ENCODE results near the gene MRM3. TPM values are rescaled to one million over a fixed set of nuclear protein-coding genes. Genes with fewer than 3 reads are reported as not detected.
"Not testable (repeated sequence)": the region's sequence is repeated elsewhere in the genome, so short reads cannot be mapped to it uniquely, and the experiment has no call there.

Gene MRM3
- total and polyA plus RNA-seq, 2 donors (not counting 1 experiment from before 2014, with no cell fraction given), result 11.6 to 20.9 TPM

DNA sequence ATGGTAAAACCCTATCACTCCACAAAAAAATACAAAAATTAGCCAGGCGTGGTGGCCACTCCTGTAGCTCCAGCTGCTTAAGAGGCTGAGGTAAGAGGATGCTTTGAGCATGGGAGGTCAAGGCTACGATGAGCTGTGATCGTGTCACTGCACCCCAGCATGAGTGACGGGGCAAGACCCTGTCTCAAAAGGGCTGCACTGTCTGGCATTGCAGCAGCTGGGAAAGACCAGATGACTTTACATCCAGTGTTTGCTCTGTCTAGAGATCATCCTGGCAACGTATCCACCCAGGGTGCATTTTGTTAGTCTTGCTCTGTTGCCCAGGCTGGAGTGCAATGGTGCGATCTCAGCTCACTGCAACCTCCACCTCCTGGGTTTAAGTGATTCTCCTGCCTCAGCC lies 52.0 kb downstream of the MRM3 start:
- Histone ChIP-seq H3K4me2 (replicated peaks; ENCODE audit: low read depth, low read length, poor library complexity, severe bottlenecking) (no peak overlapping the region), H3K27ac (ENCODE audit: low read length in 2 of 2) (no peak overlapping the region), H3K27me3 (replicated peaks in 1 of 4; ENCODE audit: control extremely low read depth in 1 of 4, control insufficient read depth in 3 of 4, insufficient read depth in 4 of 4, low read length in 3 of 4) (no peaks in the 10 kb centered on the region), H2AFZ (ENCODE audit: insufficient read depth, low read depth, low read length, poor library complexity, severe bottlenecking) (no peak overlapping the region), H3K9me3 (ENCODE audit: control extremely low read depth in 1 of 3, control insufficient read depth in 2 of 3, insufficient read depth in 1 of 3, low read length in 2 of 3) (peaks cover 0 to 15% (median 0%) of the 10 kb centered on the region in 3 donors), H3K9ac (ENCODE audit: low read length) (no peak overlapping the region), H3K79me2 (ENCODE audit: control insufficient read depth, insufficient read depth, low read length) (no peaks in the 10 kb centered on the region), H3K36me3 (replicated peaks in 1 of 2; ENCODE audit: control extremely low read depth in 1 of 2, control insufficient read depth in 1 of 2, extremely low read depth in 1 of 2, insufficient read depth in 2 of 2, low read length in 1 of 2) (no peaks in the 10 kb centered on the region), H3K4me3 (ENCODE audit: control extremely low read depth in 1 of 5, extremely low read depth in 1 of 5, insufficient read depth in 1 of 5, low read depth in 2 of 5, low read length in 4 of 5) (no peak overlapping the region), H3K4me1 (ENCODE audit: control insufficient read depth in 2 of 2, insufficient read depth in 2 of 2, low read length in 2 of 2) (no peaks in the 10 kb centered on the region), H4K20me1 (ENCODE audit: control insufficient read depth, insufficient read depth, low read length, poor library complexity, severe bottlenecking) (no peaks in the 10 kb centered on the region)
- ChIA-PET POLR2A (no interaction called here), CTCF (no interaction called here)
- TF ChIP-seq EZH2 (IDR thresholded peaks at IDR 0.05; ENCODE audit: borderline replicate concordance, insufficient read depth, low read depth, low read length, poor library complexity, severe bottlenecking), result no peak
- TF ChIP-seq, protein P1, sequence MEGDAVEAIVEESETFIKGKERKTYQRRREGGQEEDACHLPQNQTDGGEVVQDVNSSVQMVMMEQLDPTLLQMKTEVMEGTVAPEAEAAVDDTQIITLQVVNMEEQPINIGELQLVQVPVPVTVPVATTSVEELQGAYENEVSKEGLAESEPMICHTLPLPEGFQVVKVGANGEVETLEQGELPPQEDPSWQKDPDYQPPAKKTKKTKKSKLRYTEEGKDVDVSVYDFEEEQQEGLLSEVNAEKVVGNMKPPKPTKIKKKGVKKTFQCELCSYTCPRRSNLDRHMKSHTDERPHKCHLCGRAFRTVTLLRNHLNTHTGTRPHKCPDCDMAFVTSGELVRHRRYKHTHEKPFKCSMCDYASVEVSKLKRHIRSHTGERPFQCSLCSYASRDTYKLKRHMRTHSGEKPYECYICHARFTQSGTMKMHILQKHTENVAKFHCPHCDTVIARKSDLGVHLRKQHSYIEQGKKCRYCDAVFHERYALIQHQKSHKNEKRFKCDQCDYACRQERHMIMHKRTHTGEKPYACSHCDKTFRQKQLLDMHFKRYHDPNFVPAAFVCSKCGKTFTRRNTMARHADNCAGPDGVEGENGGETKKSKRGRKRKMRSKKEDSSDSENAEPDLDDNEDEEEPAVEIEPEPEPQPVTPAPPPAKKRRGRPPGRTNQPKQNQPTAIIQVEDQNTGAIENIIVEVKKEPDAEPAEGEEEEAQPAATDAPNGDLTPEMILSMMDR (IDR thresholded peaks at IDR 0.05), result no peak
- intact Hi-C loops (cut with micrococcal nuclease), result no loop called here
- no peak for ATAC-seq (ENCODE audit: low read depth)
- Mint-ChIP-seq H3K27ac (no peak overlapping the region), H3K4me3 (no peak overlapping the region), H3K27me3 (peaks cover 6% of the 10 kb centered on the region), H3K4me1 (no peaks in the 10 kb centered on the region), H3K9me3 (ENCODE audit: insufficient read depth) (no peaks in the 10 kb centered on the region)
- WGBS (ENCODE audit: insufficient coverage), result 97% methylated on average over 4 of the region's 6 CpGs
- no peak for DNase-seq

DNA sequence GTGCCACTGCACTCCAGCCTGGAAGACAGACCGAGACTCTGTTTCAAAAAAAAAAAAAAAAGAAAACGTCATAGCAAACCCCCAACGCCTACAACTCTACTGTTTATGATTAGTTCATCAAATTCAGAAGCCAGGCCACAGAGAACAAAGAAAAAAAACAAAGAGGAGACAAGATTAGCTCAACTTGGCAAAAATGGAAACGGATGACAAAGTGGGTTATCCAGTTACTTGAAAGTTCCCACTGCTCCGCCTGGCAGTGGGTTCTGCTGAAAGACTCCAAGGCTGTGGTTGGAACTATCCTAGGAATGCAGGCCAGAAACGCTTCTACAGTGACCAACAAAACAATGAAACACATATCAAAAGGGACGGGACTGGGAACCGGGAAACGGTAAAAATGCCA lies 53.1 kb downstream of the MRM3 start:
- Mint-ChIP-seq H3K27ac (no peak overlapping the region), H3K27me3 (peaks cover 3% of the 10 kb centered on the region), H3K4me1 (no peaks in the 10 kb centered on the region), H3K4me3 (no peak overlapping the region), H3K9me3 (ENCODE audit: insufficient read depth) (no peaks in the 10 kb centered on the region)
- POLR2A ChIA-PET, result no interaction called here
- CTCF ChIA-PET, result no interaction called here
- Histone ChIP-seq H4K20me1 (ENCODE audit: control insufficient read depth, insufficient read depth, low read length, poor library complexity, severe bottlenecking) (no peaks in the 10 kb centered on the region), H3K27me3 (replicated peaks in 1 of 4; ENCODE audit: control extremely low read depth in 1 of 4, control insufficient read depth in 3 of 4, insufficient read depth in 4 of 4, low read length in 3 of 4) (no peaks in the 10 kb centered on the region), H3K27ac (ENCODE audit: low read length in 2 of 2) (no peak overlapping the region), H2AFZ (ENCODE audit: insufficient read depth, low read depth, low read length, poor library complexity, severe bottlenecking) (no peak overlapping the region), H3K9me3 (ENCODE audit: control extremely low read depth in 1 of 3, control insufficient read depth in 2 of 3, insufficient read depth in 1 of 3, low read length in 2 of 3) (peaks cover 0 to 13% (median 0%) of the 10 kb centered on the region in 3 donors), H3K79me2 (ENCODE audit: control insufficient read depth, insufficient read depth, low read length) (no peaks in the 10 kb centered on the region), H3K9ac (ENCODE audit: low read length) (no peak overlapping the region), H3K4me1 (ENCODE audit: control insufficient read depth in 2 of 2, insufficient read depth in 2 of 2, low read length in 2 of 2) (no peaks in the 10 kb centered on the region), H3K4me3 (ENCODE audit: control extremely low read depth in 1 of 5, extremely low read depth in 1 of 5, insufficient read depth in 1 of 5, low read depth in 2 of 5, low read length in 4 of 5) (no peak overlapping the region), H3K36me3 (replicated peaks in 1 of 2; ENCODE audit: control extremely low read depth in 1 of 2, control insufficient read depth in 1 of 2, extremely low read depth in 1 of 2, insufficient read depth in 2 of 2, low read length in 1 of 2) (no peaks in the 10 kb centered on the region), H3K4me2 (replicated peaks; ENCODE audit: low read depth, low read length, poor library complexity, severe bottlenecking) (no peak overlapping the region)
- WGBS (ENCODE audit: insufficient coverage), result 94% methylated on average over 3 of the region's 9 CpGs
- DNase-seq (no peak), ATAC-seq (ENCODE audit: low read depth) (no peak)
- intact Hi-C loops (cut with micrococcal nuclease), result no loop called here
- no peak for TF ChIP-seq EZH2 (IDR thresholded peaks at IDR 0.05; ENCODE audit: borderline replicate concordance, insufficient read depth, low read depth, low read length, poor library complexity, severe bottlenecking)
- TF ChIP-seq, protein P1 (IDR thresholded peaks at IDR 0.05), result no peak

DNA sequence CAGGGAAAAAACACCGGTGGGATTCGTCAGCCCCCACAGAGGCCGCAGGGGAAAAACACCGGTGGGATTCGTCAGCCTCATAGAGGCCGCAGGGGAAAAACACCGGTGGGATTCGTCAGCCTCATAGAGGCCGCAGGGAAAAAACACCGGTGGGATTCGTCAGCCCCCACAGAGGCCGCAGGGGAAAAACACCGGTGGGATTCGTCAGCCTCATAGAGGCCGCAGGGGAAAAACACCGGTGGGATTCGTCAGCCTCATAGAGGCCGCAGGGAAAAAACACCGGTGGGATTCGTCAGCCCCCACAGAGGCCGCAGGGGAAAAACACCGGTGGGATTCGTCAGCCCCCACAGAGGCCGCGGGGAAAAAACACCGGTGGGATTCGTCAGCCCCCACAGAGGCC lies 53.6 kb downstream of the MRM3 start:
- CTCF ChIA-PET, result not testable (repeated sequence)

More for the DNA sequence above, 53.6 kb downstream of the MRM3 start:
- ATAC-seq (ENCODE audit: low read depth); H3K4me2 ChIP-seq (replicated peaks; ENCODE audit: low read depth, low read length, poor library complexity, severe bottlenecking); H4K20me1 ChIP-seq (ENCODE audit: control insufficient read depth, insufficient read depth, low read length, poor library complexity, severe bottlenecking); H3K4me3 Mint-ChIP-seq; H3K36me3 ChIP-seq (replicated peaks in 1 of 2; ENCODE audit: control extremely low read depth in 1 of 2, control insufficient read depth in 1 of 2, extremely low read depth in 1 of 2, insufficient read depth in 2 of 2, low read length in 1 of 2); H3K27ac ChIP-seq (ENCODE audit: low read length in 2 of 2); H3K9me3 Mint-ChIP-seq (ENCODE audit: insufficient read depth); H2AFZ ChIP-seq (ENCODE audit: insufficient read depth, low read depth, low read length, poor library complexity, severe bottlenecking); intact Hi-C loops (cut with micrococcal nuclease); POLR2A ChIA-PET; H3K27me3 Mint-ChIP-seq; DNase-seq; H3K9me3 ChIP-seq (ENCODE audit: control extremely low read depth in 1 of 3, control insufficient read depth in 2 of 3, insufficient read depth in 1 of 3, low read length in 2 of 3); H3K4me3 ChIP-seq (ENCODE audit: control extremely low read depth in 1 of 5, extremely low read depth in 1 of 5, insufficient read depth in 1 of 5, low read depth in 2 of 5, low read length in 4 of 5); H3K4me1 Mint-ChIP-seq; H3K9ac ChIP-seq (ENCODE audit: low read length); H3K4me1 ChIP-seq (ENCODE audit: control insufficient read depth in 2 of 2, insufficient read depth in 2 of 2, low read length in 2 of 2); H3K79me2 ChIP-seq (ENCODE audit: control insufficient read depth, insufficient read depth, low read length); H3K27me3 ChIP-seq (replicated peaks in 1 of 4; ENCODE audit: control extremely low read depth in 1 of 4, control insufficient read depth in 3 of 4, insufficient read depth in 4 of 4, low read length in 3 of 4); H3K27ac Mint-ChIP-seq: not testable (repeated sequence)
- WGBS (ENCODE audit: insufficient coverage), result 92% methylated on average over 2 of the region's 27 CpGs

Data from B cell (primary cell).